22Rv1 (cell line): Measurements from ENCODE around the gene MEGF11.

Experiments
- H3K27ac ChIP-seq: fragments of 450-650 bp; 2 replicates; pipeline ENCODE4 v1.5.1; 2017
- CTCF ChIP-seq: fragments of 450-650 bp; IDR thresholded peaks from 2 replicates; pipeline ENCODE4 v1.5.1; 2017; ENCODE audit warnings: mild to moderate bottlenecking
- ZFX ChIP-seq: fragments of 450-650 bp; IDR thresholded peaks from 2 replicates; pipeline ENCODE4 v1.6.1; 2017; ENCODE audit warnings: antibody characterized with exemption, borderline replicate concordance

Gene MEGF11

GRCh38 chr15:66050264-66050663, 203.3 kb downstream of the MEGF11 start:
- no peak overlapping the region for H3K27ac ChIP-seq

GRCh38 chr15:66049353-66049752, 204.2 kb downstream of the MEGF11 start:
- H3K27ac ChIP-seq = no peak overlapping the region
- TF ChIP-seq ZFX = no peak
- no peak for TF ChIP-seq CTCF

More at GRCh38 chr15:66050264-66050663, 203.3 kb downstream of the MEGF11 start:
- TF ChIP-seq ZFX = no peak

- no peak overlapping the region for H3K27ac ChIP-seq
- TF ChIP-seq ZFX (no peak), CTCF (no peak)
These were observed 206.1 kb downstream of the MEGF11 start for GRCh38 chr15:66047321-66048024.

GRCh38 chr15:66046751-66047150, 206.8 kb downstream of the MEGF11 start:
- no peak overlapping the region for H3K27ac ChIP-seq
- TF ChIP-seq ZFX = no peak
- TF ChIP-seq CTCF = no peak

GRCh38 chr15:66046326-66046725, 207.2 kb downstream of the MEGF11 start:
- H3K27ac ChIP-seq = no peak overlapping the region
- TF ChIP-seq ZFX = no peak
- TF ChIP-seq CTCF = no peak

GRCh38 chr15:66045542-66045941, 208.0 kb downstream of the MEGF11 start:
- H3K27ac ChIP-seq = no peak overlapping the region
- TF ChIP-seq CTCF = no peak
- TF ChIP-seq ZFX = no peak

GRCh38 chr15:66044837-66045236, 208.7 kb downstream of the MEGF11 start:
- TF ChIP-seq ZFX (no peak), CTCF (no peak)
- H3K27ac ChIP-seq = no peak overlapping the region

- TF ChIP-seq CTCF (no peak), ZFX (no peak)
These were observed 210.3 kb downstream of the MEGF11 start for GRCh38 chr15:66043264-66043663.

More at GRCh38 chr15:66043264-66043663, 210.3 kb downstream of the MEGF11 start:
- H3K27ac ChIP-seq = no peak overlapping the region
